Tibial artery (tissue), 4 donors: Measurements from ENCODE around the gene TMEM252.

Experiments
- DNase-seq, 2 donors: peaks; one replicate each; pipeline ENCODE4 v3.0.0-alpha.2; 2019
- H3K27ac ChIP-seq, 2 donors: fragments of 200-600 bp; sonication (generic) in 1 of 2; 1 replicate in 1 of 2; 2 replicates in 1 of 2; pipeline ENCODE4 v1.5.1; 2018 to 2019; ENCODE audit warnings: mild to moderate bottlenecking in 1 of 2
- H3K27me3 ChIP-seq, 2 donors: fragments of 200-600 bp; sonication (generic) in 1 of 2; one replicate each; pipeline versions ENCODE4 v1.5.1 to v1.6.0; 2016 to 2019
- H3K36me3 ChIP-seq, 3 donors: fragments of 200-600 bp; sonication (generic) in 2 of 3; one replicate each; pipeline ENCODE4 v1.5.1; 2016 to 2019; ENCODE audit warnings: mild to moderate bottlenecking in 2 of 3
- H3K4me1 ChIP-seq, 4 donors: fragments of 200-600 bp; sonication (generic) in 2 of 4; 1 replicate in 3 of 4; 2 replicates in 1 of 4; pipeline ENCODE4 v1.5.1; 2016 to 2019
- H3K4me3 ChIP-seq, 2 donors: fragments of 200-600 bp; sonication (generic) in 1 of 2; 1 replicate in 1 of 2; 2 replicates in 1 of 2; pipeline ENCODE4 v1.5.1; 2018 to 2019; ENCODE audit warnings: mild to moderate bottlenecking in 2 of 2
- H3K9me3 ChIP-seq, 3 donors: fragments of 200-600 bp; sonication (generic) in 1 of 3; one replicate each; pipeline ENCODE4 v1.5.1; 2016 to 2019
- CTCF ChIP-seq, 2 experiments: fragments of 200-600 bp in 1 of 2; fragments of 450-650 bp in 1 of 2; IDR thresholded peaks; one replicate each; pipeline ENCODE4 v1.5.1; 2017 to 2019; ENCODE audit warnings: antibody characterized with exemption in 2 of 2, mild to moderate bottlenecking in 1 of 2, moderate library complexity in 1 of 2
- intact Hi-C: fragments of 100-400 bp; cut with DNase I; formaldehyde crosslinking; loops from one replicate; pipeline ENCODE4 v1.15.0; 2023; ENCODE audit warnings: low total_unique reads

TMEM252 gene

GRCh38 chr9:68548241-68548640, 7.6 kb upstream of the TMEM252 start:
- no peak for DNase-seq
- H3K4me1 ChIP-seq, result peaks cover 0 to 22% (median 0%) of the 10 kb centered on the region in 4 donors
- no peaks in the 10 kb centered on the region for H3K36me3 ChIP-seq
- no peaks in the 10 kb centered on the region for H3K9me3 ChIP-seq
- H3K27me3 ChIP-seq, result no peaks in the 10 kb centered on the region
- intact Hi-C loops, result no loop called here
- no peak overlapping the region for H3K27ac ChIP-seq
- H3K4me3 ChIP-seq, result no peak overlapping the region
- no peak for TF ChIP-seq CTCF (IDR thresholded peaks at IDR 0.05)

GRCh38 chr9:68547417-68547816, 6.7 kb upstream of the TMEM252 start:
- no peaks in the 10 kb centered on the region for H3K36me3 ChIP-seq
- peak in 1 of 2 donors; percentile 38 for DNase-seq
- intact Hi-C loops, result no loop called here
- no peak overlapping the region for H3K27ac ChIP-seq
- H3K4me1 ChIP-seq, result peaks cover 0 to 14% (median 0%) of the 10 kb centered on the region in 4 donors
- no peak for TF ChIP-seq CTCF (IDR thresholded peaks at IDR 0.05)
- H3K27me3 ChIP-seq, result no peaks in the 10 kb centered on the region
- H3K4me3 ChIP-seq, result no peak overlapping the region
- no peaks in the 10 kb centered on the region for H3K9me3 ChIP-seq

- H3K27ac ChIP-seq, result no peak overlapping the region
- H3K27me3 ChIP-seq, result no peaks in the 10 kb centered on the region
- no peaks in the 10 kb centered on the region for H3K9me3 ChIP-seq
- no peaks in the 10 kb centered on the region for H3K36me3 ChIP-seq
- TF ChIP-seq CTCF (IDR thresholded peaks at IDR 0.05), result no peak
- intact Hi-C loops, result no loop called here
- peak in 1 of 2 donors; percentile 41 for DNase-seq
- H3K4me3 ChIP-seq, result no peak overlapping the region
- H3K4me1 ChIP-seq, result peaks cover 0 to 9% (median under 1%) of the 10 kb centered on the region in 4 donors
These were observed 6.1 kb upstream of the TMEM252 start for GRCh38 chr9:68546596-68547390.

- Histone ChIP-seq H3K27me3 (no peaks in the 10 kb centered on the region), H3K4me3 (no peak overlapping the region), H3K27ac (no peak overlapping the region), H3K4me1 (peaks cover 0 to 24% (median 8%) of the 10 kb centered on the region in 4 donors), H3K9me3 (no peaks in the 10 kb centered on the region), H3K36me3 (no peaks in the 10 kb centered on the region)
- DNase-seq, result no peak
- no peak for TF ChIP-seq CTCF (IDR thresholded peaks at IDR 0.05)
- intact Hi-C loops, result no loop called here
These were observed 4.5 kb upstream of the TMEM252 start for GRCh38 chr9:68545033-68545705.

GRCh38 chr9:68541568-68541967, 885 bp upstream of the TMEM252 start:
- TF ChIP-seq CTCF (IDR thresholded peaks at IDR 0.05), result no peak
- Histone ChIP-seq H3K9me3 (no peaks in the 10 kb centered on the region), H3K27me3 (no peaks in the 10 kb centered on the region), H3K27ac (peak overlapping the region; percentile 61 to 70), H3K4me3 (no peak overlapping the region), H3K4me1 (peaks cover 0 to 39% (median 18%) of the 10 kb centered on the region in 4 donors), H3K36me3 (no peaks in the 10 kb centered on the region)
- DNase-seq, result no peak
- intact Hi-C loops, result no loop called here
